ENCODE results near the gene PPP1R12C. TPM values are rescaled to one million over a fixed set of nuclear protein-coding genes. Genes with fewer than 3 reads are reported as not detected.
A peak's percentile ranks its signal among the peaks of the same experiment; 100 is the strongest.

The PPP1R12C gene
- total and polyA plus RNA-seq, 10 of the 15 experiments (the other 5 are each of a cell fraction or from before 2014, with no cell fraction given) = 1.4 to 84.7 (median 20.5) TPM

DNA sequence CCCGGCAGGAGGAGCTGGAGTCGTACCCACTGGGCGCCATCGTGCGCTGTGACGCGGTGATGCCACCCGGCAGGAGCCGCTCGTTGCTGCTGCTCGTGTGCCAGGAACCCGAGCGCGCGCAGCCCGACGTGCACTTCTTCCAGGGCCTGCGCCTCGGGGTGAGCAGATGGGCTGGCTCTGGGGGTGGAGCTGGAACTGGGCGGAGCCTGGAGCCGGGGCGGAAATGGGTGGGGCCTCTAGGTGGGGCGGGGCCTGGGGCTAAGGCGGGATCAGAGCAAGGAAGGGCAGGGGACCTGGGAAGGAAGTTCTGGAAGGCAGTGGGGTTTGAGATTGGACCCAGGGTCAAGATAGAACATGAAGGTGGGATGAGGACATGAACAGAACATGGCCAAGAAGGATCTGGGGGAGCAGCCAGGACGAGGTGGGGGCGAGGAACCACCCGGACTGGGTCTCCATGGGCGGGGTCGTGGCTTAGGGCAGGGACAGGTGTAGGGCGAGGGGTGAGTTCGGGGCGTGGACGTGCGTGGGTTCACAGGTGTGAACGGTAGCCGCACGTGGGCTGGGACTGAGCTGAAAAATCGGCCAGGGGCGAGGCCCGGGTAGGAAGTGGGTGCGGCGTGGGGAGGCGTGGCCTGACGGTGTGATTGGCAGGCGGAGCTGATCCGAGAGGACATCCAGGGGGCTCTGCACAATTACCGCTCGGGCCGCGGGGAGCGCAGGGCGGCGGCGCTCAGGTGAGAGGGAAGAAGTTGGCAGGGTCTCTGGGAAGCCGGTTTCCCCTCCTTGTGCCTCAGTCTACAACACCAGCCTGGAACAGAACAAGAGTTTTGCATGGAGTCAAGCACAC, 37.1 kb downstream of the PPP1R12C start (continued):
- TF ChIP-seq, protein P1, sequence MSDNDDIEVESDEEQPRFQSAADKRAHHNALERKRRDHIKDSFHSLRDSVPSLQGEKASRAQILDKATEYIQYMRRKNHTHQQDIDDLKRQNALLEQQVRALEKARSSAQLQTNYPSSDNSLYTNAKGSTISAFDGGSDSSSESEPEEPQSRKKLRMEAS (IDR thresholded peaks at IDR 0.05; ENCODE audit: low read depth, low read length) = peak; percentile 59; the same call in 1 of the 2 replicates
- TF ChIP-seq POLR2A (IDR thresholded peaks at IDR 0.05; ENCODE audit: low read depth, low read length) (peak; percentile 42; the same call in 1 of the 2 replicates), TCF3 (IDR thresholded peaks at IDR 0.05; ENCODE audit: borderline replicate concordance, insufficient read depth, low read depth, low read length) (no peak), KAT2A (conservative IDR thresholded peaks at IDR 0.05; ENCODE audit: control insufficient read depth, low read depth, low read length) (no peak), NR2F1 (conservative IDR thresholded peaks at IDR 0.05) (no peak), CHD4 (IDR thresholded peaks at IDR 0.05) (no peak), LARP7 (IDR thresholded peaks at IDR 0.05) (no peak), PBX3 (IDR thresholded peaks at IDR 0.05; ENCODE audit: insufficient replicate concordance, low read depth, low read length) (peak; percentile 94), MXI1 (IDR thresholded peaks at IDR 0.05; ENCODE audit: low read depth, low read length) (0 out of 2 replicates have a peak, but pooled peaks have one; percentile 16), RELA (IDR thresholded peaks at IDR 0.05; ENCODE audit: borderline replicate concordance, partially characterized antibody) (no peak), TCF7 (IDR thresholded peaks at IDR 0.05; ENCODE audit: borderline replicate concordance) (no peak), REST (IDR thresholded peaks at IDR 0.05; ENCODE audit: low read depth, low read length) (no peak), SP1 (IDR thresholded peaks at IDR 0.05; ENCODE audit: low read depth, low read length) (no peak), SMARCA5 (IDR thresholded peaks at IDR 0.05) (no peak), MEF2A (IDR thresholded peaks at IDR 0.05; ENCODE audit: insufficient read depth, low read depth, low read length) (no peak), ZNF622 (IDR thresholded peaks at IDR 0.05) (no peak), CEBPB (IDR thresholded peaks at IDR 0.05; ENCODE audit: borderline replicate concordance in 1 of 2, low read depth in 2 of 2, low read length in 2 of 2) (no peak), NFYB (IDR thresholded peaks at IDR 0.05; ENCODE audit: insufficient read depth, low read depth, low read length) (no peak), ETV6 (conservative IDR thresholded peaks at IDR 0.05 in 1 of 2, IDR thresholded peaks at IDR 0.05 in 1 of 2; ENCODE audit: borderline replicate concordance in 1 of 2, low read depth in 1 of 2) (no peak)
- TF ChIP-seq, protein P2, sequence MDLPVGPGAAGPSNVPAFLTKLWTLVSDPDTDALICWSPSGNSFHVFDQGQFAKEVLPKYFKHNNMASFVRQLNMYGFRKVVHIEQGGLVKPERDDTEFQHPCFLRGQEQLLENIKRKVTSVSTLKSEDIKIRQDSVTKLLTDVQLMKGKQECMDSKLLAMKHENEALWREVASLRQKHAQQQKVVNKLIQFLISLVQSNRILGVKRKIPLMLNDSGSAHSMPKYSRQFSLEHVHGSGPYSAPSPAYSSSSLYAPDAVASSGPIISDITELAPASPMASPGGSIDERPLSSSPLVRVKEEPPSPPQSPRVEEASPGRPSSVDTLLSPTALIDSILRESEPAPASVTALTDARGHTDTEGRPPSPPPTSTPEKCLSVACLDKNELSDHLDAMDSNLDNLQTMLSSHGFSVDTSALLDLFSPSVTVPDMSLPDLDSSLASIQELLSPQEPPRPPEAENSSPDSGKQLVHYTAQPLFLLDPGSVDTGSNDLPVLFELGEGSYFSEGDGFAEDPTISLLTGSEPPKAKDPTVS (IDR thresholded peaks at IDR 0.05; ENCODE audit: low read depth, low read length) = no peak
- TF ChIP-seq, protein P3, sequence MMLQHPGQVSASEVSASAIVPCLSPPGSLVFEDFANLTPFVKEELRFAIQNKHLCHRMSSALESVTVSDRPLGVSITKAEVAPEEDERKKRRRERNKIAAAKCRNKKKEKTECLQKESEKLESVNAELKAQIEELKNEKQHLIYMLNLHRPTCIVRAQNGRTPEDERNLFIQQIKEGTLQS (IDR thresholded peaks at IDR 0.05; ENCODE audit: borderline replicate concordance, extremely low read depth, low read depth, low read length) = no peak
- TF ChIP-seq, protein P4, sequence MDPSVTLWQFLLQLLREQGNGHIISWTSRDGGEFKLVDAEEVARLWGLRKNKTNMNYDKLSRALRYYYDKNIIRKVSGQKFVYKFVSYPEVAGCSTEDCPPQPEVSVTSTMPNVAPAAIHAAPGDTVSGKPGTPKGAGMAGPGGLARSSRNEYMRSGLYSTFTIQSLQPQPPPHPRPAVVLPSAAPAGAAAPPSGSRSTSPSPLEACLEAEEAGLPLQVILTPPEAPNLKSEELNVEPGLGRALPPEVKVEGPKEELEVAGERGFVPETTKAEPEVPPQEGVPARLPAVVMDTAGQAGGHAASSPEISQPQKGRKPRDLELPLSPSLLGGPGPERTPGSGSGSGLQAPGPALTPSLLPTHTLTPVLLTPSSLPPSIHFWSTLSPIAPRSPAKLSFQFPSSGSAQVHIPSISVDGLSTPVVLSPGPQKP (IDR thresholded peaks at IDR 0.05; ENCODE audit: low read depth, low read length) = no peak
